D721Med (cell line): Measurements from ENCODE around the gene SEC24B.
"Not testable (repeated sequence)": the region's sequence is repeated elsewhere in the genome, so short reads cannot be mapped to it uniquely, and the experiment has no call there.

Experiments used
- DNase-seq: peaks from one replicate; pipeline ENCODE4 v3.0.0; 2011; ENCODE audit warnings: low spot score; ENCODE audit not compliant: insufficient read length
- FAIRE-seq: peaks from 2 replicates; lab custom pipeline; 2011; peaks lifted over from hg19 to GRCh38; lab: Jason Lieb, UNC
- CTCF ChIP-seq: IDR thresholded peaks from 2 replicates; pipeline ENCODE4 v1.5.1; 2012; ENCODE audit warnings: mild to moderate bottlenecking, control low read depth; ENCODE audit not compliant: insufficient read depth; ENCODE audit errors: missing control alignments

The SEC24B gene

GRCh38 chr4:109574443-109574850 lies 140.8 kb downstream of the SEC24B start:
- TF ChIP-seq CTCF, result peak; percentile 9
- DNase-seq, result no peak
- FAIRE-seq, result no peak

GRCh38 chr4:109574931-109575804 lies 141.6 kb downstream of the SEC24B start:
- DNase-seq, result no peak
- FAIRE-seq, result no peak
- TF ChIP-seq CTCF, result no peak

- FAIRE-seq (no peak), DNase-seq (no peak)
- no peak for TF ChIP-seq CTCF
Measured at GRCh38 chr4:109576462-109576861, 142.8 kb downstream of the SEC24B start.

- no peak for DNase-seq
- FAIRE-seq, result no peak
Measured at GRCh38 chr4:109578846-109579245, 145.2 kb downstream of the SEC24B start.

GRCh38 chr4:109579997-109580396 lies 146.4 kb downstream of the SEC24B start:
- DNase-seq, result not testable (repeated sequence)

More at GRCh38 chr4:109578846-109579245, 145.2 kb downstream of the SEC24B start:
- no peak for TF ChIP-seq CTCF

GRCh38 chr4:109588176-109588575 lies 154.6 kb downstream of the SEC24B start:
- DNase-seq, result no peak
- no peak for FAIRE-seq
- no peak for TF ChIP-seq CTCF

More at GRCh38 chr4:109579997-109580396, 146.4 kb downstream of the SEC24B start:
- FAIRE-seq, result not testable (repeated sequence)

GRCh38 chr4:109589119-109589518 lies 155.5 kb downstream of the SEC24B start:
- no peak for FAIRE-seq
- no peak for DNase-seq
- no peak for TF ChIP-seq CTCF
